ENCODE data around the gene G6PC3.

- TF ChIP-seq CTCF (conservative IDR thresholded peaks at IDR 0.05; ENCODE audit: low read depth, low read length) = no peak
- no peak for TF ChIP-seq EZH2 (IDR thresholded peaks at IDR 0.05; ENCODE audit: borderline replicate concordance, low read depth, low read length, poor library complexity, severe bottlenecking)
Measured at GRCh38 chr17:44112284-44113280, 42.0 kb downstream of the G6PC3 start.
